Brain microvascular endothelial cell (primary cell): Measurements from ENCODE around the gene SMIM43.

Experiments
- DNase-seq: peaks from one replicate; pipeline ENCODE4 v3.0.0-alpha.2; 2020
- H3K27ac ChIP-seq: fragments of 250-450 bp; sonication (Bioruptor Pico); 2 replicates; pipeline ENCODE4 v1.5.1; 2020; ENCODE audit warnings: mild to moderate bottlenecking, moderate library complexity
- H3K27me3 ChIP-seq: fragments of 250-450 bp; sonication (Bioruptor Pico); replicated peaks from 2 replicates; pipeline ENCODE4 v1.5.1; 2020; ENCODE audit warnings: mild to moderate bottlenecking
- H3K36me3 ChIP-seq: fragments of 250-450 bp; sonication (Bioruptor Pico); replicated peaks from 2 replicates; pipeline ENCODE4 v1.5.1; 2020; ENCODE audit warnings: mild to moderate bottlenecking
- H3K4me3 ChIP-seq: 2 replicates; pipeline ENCODE4 v1.5.1; 2011; ENCODE audit warnings: low read depth, mild to moderate bottlenecking, control low read depth, low read length, moderate library complexity
- CTCF ChIP-seq: IDR thresholded peaks from 2 replicates; pipeline ENCODE4 v1.5.1; 2011; ENCODE audit warnings: low read depth, mild to moderate bottlenecking, moderate library complexity, low read length, control low read depth, inconsistent platforms; ENCODE audit errors: missing control alignments
- in situ Hi-C: cut with HindIII; loops from 2 replicates; pipeline ENCODE4 v1.10.0; 2017; ENCODE audit warnings: low sequenced_read_pairs, low pct_ligation_motif_present

The SMIM43 gene

DNA sequence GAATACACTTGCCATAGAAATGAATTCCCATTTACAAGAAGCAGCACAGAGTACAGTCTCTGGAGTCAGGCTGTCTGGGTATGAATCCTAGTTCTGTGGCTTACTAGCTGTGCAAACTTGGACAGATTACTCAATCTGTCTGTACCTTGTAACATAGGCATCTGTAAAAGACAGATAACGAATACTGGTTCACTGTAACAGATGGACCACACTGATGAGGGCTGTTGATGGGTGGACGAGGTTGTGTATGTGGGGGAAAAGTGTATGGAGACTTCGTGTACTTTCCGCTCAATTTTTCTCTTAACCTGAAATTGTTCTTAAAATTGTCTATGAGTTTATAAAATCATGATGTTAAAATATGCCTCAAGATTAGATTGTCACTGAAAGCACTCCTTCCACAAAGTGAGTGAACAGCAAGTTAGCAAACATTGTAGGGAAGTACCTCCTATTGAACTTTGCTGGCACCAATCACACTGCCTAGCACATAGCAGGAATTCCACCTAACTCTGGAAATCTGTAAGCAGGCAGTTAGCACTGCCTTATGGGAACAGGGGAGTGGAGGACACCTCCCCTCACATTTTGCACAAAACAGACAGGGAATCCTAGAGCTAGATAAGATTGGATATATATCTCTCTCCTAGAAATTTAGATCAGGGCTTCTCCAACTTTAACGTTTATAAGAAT, 29.7 kb upstream of the SMIM43 start:
- Histone ChIP-seq H3K27ac (no peak overlapping the region), H3K27me3 (no peaks in the 10 kb centered on the region), H3K36me3 (no peaks in the 10 kb centered on the region), H3K4me3 (no peak overlapping the region)
- in situ Hi-C loops, result no loop called here
- TF ChIP-seq CTCF, result no peak
- DNase-seq, result no peak

DNA sequence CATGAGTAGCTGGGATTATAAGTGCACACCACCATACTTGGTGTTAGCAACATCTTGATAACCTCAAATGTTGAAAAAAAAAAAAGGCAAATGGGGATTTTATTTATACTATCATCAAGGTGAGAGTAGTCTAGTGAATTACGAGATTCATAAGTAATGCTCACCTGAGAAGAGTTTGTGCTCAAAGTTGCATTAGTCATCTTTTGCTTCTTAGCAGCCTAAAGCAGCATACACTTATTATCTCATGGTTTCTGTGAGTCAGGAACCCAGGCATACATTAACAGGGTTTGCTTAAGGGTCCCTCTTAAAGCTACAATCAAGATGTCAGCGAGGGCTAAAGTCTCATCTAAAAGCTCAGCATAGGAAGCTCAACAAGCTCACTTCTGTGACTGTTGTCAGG, 28.0 kb upstream of the SMIM43 start:
- no peak for DNase-seq
- H3K27me3 ChIP-seq, result no peaks in the 10 kb centered on the region
- H3K27ac ChIP-seq, result no peak overlapping the region
- no peak for TF ChIP-seq CTCF
- H3K36me3 ChIP-seq, result no peaks in the 10 kb centered on the region
- H3K4me3 ChIP-seq, result no peak overlapping the region
- in situ Hi-C loops, result no loop called here

DNA sequence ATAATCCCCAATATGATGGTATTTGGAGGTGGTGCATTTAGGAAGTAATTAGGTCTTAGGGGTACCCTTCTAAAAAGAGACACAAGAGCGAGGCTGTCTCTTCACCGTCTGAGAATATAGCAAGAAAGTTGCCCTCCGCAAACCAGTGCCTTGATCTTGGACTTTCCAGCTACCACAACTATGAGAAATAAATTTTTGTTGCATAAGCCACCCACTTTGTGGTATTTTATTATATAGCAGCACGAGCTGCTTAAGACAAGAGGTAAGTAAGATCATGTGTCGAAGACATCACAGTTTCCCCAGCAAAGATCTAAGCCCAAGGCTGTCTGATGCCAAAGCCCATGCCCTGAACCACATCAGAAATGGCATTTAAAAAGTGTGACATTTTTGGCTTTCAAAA, 26.5 kb upstream of the SMIM43 start:
- peak; percentile 79 for DNase-seq
- Histone ChIP-seq H3K27ac (peak overlapping the region; percentile 73), H3K36me3 (no peaks in the 10 kb centered on the region), H3K4me3 (no peak overlapping the region), H3K27me3 (no peaks in the 10 kb centered on the region)
- TF ChIP-seq CTCF, result no peak
- in situ Hi-C loops, result no loop called here

DNA sequence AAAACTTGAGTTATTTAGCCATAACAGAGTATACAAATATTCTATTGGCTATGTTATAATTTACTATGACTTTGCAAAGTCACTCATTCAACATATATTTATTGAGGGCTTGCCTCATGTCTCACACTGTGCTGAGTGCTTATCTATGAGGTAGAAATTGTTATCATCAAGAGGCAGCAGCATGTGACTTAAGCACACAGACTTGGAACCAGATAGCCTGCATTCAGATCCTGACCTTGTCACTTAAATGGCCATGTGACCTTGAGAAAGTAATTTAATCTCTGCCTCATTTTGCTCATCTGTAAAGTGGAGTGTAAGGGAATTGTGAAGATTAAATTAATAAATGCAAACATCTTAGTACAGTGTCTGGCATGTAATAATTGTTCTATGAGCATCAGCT, 26.0 kb upstream of the SMIM43 start:
- peak; percentile 53 for DNase-seq
- no peaks in the 10 kb centered on the region for H3K27me3 ChIP-seq
- H3K4me3 ChIP-seq, result no peak overlapping the region
- no peaks in the 10 kb centered on the region for H3K36me3 ChIP-seq
- H3K27ac ChIP-seq, result peak overlapping the region; percentile 73
- in situ Hi-C loops, result no loop called here
- no peak for TF ChIP-seq CTCF

GRCh38 chr4:121789960-121790829, 25.2 kb upstream of the SMIM43 start:
- TF ChIP-seq CTCF, result no peak
- Histone ChIP-seq H3K4me3 (no peak overlapping the region), H3K36me3 (no peaks in the 10 kb centered on the region), H3K27ac (peak overlapping the region; percentile 73), H3K27me3 (no peaks in the 10 kb centered on the region)
- DNase-seq, result peak; percentile 49
- in situ Hi-C loops, result no loop called here
